ENCODE results near the gene RANBP17. TPM values are rescaled to one million over a fixed set of nuclear protein-coding genes. Genes with fewer than 3 reads are reported as not detected.

The RANBP17 gene
- polyA plus RNA-seq, 1 donor from 2014 or later, result 25.5 TPM

DNA sequence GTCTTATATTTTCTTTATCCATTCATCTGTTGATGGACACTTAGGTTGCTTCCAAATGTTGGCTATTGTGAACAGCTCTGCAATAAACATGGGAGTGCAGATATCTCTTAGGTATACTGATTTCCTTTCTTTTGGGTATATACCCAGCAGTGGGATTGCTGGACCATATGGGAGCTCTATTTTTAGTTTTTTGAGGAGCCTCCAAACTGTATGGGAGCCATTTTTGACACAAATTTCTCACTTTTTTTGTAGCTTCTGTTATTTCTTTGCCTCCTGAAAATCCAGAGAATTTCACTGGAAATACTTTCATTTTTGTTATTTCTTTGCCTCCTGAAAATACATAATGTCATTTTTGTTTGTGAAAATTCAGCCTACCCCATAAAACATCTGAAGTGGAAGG, 15.0 kb upstream of the RANBP17 start:
- Histone ChIP-seq H3K9ac (ENCODE audit: low read length) (no peak overlapping the region), H3K27me3 (ENCODE audit: insufficient read depth, low read depth, low read length) (no peaks in the 10 kb centered on the region), H3K36me3 (ENCODE audit: insufficient read depth, low read length) (no peaks in the 10 kb centered on the region), H3K4me3 (ENCODE audit: low read length) (no peak overlapping the region), H3K9me2 (ENCODE audit: insufficient read depth, low read length) (no peaks in the 10 kb centered on the region), H3K79me2 (replicated peaks; ENCODE audit: insufficient read depth, low read length) (no peaks in the 10 kb centered on the region), H3K4me2 (ENCODE audit: low read length) (no peak overlapping the region), H4K20me1 (ENCODE audit: insufficient read depth) (no peaks in the 10 kb centered on the region), H3F3A (ENCODE audit: insufficient read depth, low read length, poor library complexity, severe bottlenecking) (no peaks in the 10 kb centered on the region), H3K9me3 (ENCODE audit: low read length) (no peaks in the 10 kb centered on the region), H2AFZ (ENCODE audit: low read depth, low read length) (no peak overlapping the region), H3K27ac (ENCODE audit: low read length) (no peak overlapping the region)
- TF ChIP-seq, protein P1, sequence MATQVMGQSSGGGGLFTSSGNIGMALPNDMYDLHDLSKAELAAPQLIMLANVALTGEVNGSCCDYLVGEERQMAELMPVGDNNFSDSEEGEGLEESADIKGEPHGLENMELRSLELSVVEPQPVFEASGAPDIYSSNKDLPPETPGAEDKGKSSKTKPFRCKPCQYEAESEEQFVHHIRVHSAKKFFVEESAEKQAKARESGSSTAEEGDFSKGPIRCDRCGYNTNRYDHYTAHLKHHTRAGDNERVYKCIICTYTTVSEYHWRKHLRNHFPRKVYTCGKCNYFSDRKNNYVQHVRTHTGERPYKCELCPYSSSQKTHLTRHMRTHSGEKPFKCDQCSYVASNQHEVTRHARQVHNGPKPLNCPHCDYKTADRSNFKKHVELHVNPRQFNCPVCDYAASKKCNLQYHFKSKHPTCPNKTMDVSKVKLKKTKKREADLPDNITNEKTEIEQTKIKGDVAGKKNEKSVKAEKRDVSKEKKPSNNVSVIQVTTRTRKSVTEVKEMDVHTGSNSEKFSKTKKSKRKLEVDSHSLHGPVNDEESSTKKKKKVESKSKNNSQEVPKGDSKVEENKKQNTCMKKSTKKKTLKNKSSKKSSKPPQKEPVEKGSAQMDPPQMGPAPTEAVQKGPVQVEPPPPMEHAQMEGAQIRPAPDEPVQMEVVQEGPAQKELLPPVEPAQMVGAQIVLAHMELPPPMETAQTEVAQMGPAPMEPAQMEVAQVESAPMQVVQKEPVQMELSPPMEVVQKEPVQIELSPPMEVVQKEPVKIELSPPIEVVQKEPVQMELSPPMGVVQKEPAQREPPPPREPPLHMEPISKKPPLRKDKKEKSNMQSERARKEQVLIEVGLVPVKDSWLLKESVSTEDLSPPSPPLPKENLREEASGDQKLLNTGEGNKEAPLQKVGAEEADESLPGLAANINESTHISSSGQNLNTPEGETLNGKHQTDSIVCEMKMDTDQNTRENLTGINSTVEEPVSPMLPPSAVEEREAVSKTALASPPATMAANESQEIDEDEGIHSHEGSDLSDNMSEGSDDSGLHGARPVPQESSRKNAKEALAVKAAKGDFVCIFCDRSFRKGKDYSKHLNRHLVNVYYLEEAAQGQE (IDR thresholded peaks at IDR 0.05; ENCODE audit: borderline replicate concordance), result no peak
- TF ChIP-seq RAD21 (conservative IDR thresholded peaks at IDR 0.05) (no peak), MXI1 (conservative IDR thresholded peaks at IDR 0.05; ENCODE audit: poor library complexity, severe bottlenecking) (no peak), EP300 (conservative IDR thresholded peaks at IDR 0.05; ENCODE audit: poor library complexity, severe bottlenecking) (no peak), TAF1 (IDR thresholded peaks at IDR 0.05; ENCODE audit: low read depth) (no peak), SMC3 (conservative IDR thresholded peaks at IDR 0.05; ENCODE audit: poor library complexity) (no peak), EZH2 (IDR thresholded peaks at IDR 0.05; ENCODE audit: borderline replicate concordance, insufficient read depth, low read length, poor library complexity, severe bottlenecking) (no peak), POLR2AphosphoS5 (IDR thresholded peaks at IDR 0.05) (no peak)
- TF ChIP-seq, protein P2, sequence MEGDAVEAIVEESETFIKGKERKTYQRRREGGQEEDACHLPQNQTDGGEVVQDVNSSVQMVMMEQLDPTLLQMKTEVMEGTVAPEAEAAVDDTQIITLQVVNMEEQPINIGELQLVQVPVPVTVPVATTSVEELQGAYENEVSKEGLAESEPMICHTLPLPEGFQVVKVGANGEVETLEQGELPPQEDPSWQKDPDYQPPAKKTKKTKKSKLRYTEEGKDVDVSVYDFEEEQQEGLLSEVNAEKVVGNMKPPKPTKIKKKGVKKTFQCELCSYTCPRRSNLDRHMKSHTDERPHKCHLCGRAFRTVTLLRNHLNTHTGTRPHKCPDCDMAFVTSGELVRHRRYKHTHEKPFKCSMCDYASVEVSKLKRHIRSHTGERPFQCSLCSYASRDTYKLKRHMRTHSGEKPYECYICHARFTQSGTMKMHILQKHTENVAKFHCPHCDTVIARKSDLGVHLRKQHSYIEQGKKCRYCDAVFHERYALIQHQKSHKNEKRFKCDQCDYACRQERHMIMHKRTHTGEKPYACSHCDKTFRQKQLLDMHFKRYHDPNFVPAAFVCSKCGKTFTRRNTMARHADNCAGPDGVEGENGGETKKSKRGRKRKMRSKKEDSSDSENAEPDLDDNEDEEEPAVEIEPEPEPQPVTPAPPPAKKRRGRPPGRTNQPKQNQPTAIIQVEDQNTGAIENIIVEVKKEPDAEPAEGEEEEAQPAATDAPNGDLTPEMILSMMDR (IDR thresholded peaks at IDR 0.05; ENCODE audit: poor library complexity, severe bottlenecking), result no peak

DNA sequence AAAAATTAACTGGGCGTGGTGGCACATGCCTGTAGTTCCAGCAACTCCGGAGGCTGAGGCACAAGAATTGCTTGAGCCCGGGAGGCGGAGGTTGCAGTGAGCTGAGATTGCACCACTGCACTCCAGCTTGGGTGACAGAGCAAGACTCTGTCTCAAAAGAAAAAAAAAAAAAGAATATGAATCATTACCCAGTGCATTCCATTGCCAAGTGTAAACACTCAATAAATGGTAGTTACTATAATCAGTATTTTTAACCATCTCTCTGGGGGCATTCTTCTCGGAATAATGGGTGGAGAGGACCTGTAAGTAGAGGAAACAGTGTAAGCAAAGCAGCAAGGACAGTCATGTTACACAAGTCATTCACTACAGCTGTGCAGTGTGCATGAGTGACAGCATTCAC, 13.8 kb upstream of the RANBP17 start:
- no peaks in the 10 kb centered on the region for H3K27me3 ChIP-seq (ENCODE audit: insufficient read depth, low read depth, low read length)
- H3K9me2 ChIP-seq (ENCODE audit: insufficient read depth, low read length), result no peaks in the 10 kb centered on the region
- no peaks in the 10 kb centered on the region for H4K20me1 ChIP-seq (ENCODE audit: insufficient read depth)
- no peak overlapping the region for H3K4me2 ChIP-seq (ENCODE audit: low read length)
- H3K4me3 ChIP-seq (ENCODE audit: low read length), result no peak overlapping the region
- H3K9me3 ChIP-seq (ENCODE audit: low read length), result no peaks in the 10 kb centered on the region
- H3K36me3 ChIP-seq (ENCODE audit: insufficient read depth, low read length), result no peaks in the 10 kb centered on the region
- no peak overlapping the region for H3K27ac ChIP-seq (ENCODE audit: low read length)
- no peaks in the 10 kb centered on the region for H3F3A ChIP-seq (ENCODE audit: insufficient read depth, low read length, poor library complexity, severe bottlenecking)
- H3K79me2 ChIP-seq (replicated peaks; ENCODE audit: insufficient read depth, low read length), result no peaks in the 10 kb centered on the region
- no peak overlapping the region for H3K9ac ChIP-seq (ENCODE audit: low read length)
- TF ChIP-seq TAF1 (IDR thresholded peaks at IDR 0.05; ENCODE audit: low read depth), result no peak
- no peak for TF ChIP-seq SMC3 (conservative IDR thresholded peaks at IDR 0.05; ENCODE audit: poor library complexity)
- TF ChIP-seq, protein P2 (IDR thresholded peaks at IDR 0.05; ENCODE audit: poor library complexity, severe bottlenecking), result no peak
- TF ChIP-seq RAD21 (conservative IDR thresholded peaks at IDR 0.05), result no peak
- H2AFZ ChIP-seq (ENCODE audit: low read depth, low read length), result no peak overlapping the region
